ENCODE measurements around the gene LRP5.
A peak's percentile ranks its signal among the peaks of the same experiment; 100 is the strongest.

The LRP5 gene

GRCh38 chr11:68459886-68460740 lies 147.7 kb downstream of the LRP5 start:
- H3K4me3 ChIP-seq (ENCODE audit: low read length), result peak overlapping the region; percentile 90
- DNase-seq (ENCODE audit: low read depth), result peak; percentile 98
- TF ChIP-seq CTCF (IDR thresholded peaks at IDR 0.05; ENCODE audit: insufficient read depth, low read depth, low read length, missing control alignments), result no peak

- TF ChIP-seq CTCF (IDR thresholded peaks at IDR 0.05; ENCODE audit: insufficient read depth, low read depth, low read length, missing control alignments), result no peak
- DNase-seq (ENCODE audit: low read depth), result peak; percentile 50
- peak within 1 kb of the TSS; percentile 90 for H3K4me3 ChIP-seq (ENCODE audit: low read length)
Observed at GRCh38 chr11:68460741-68461574, 148.6 kb downstream of the LRP5 start, which contains the start of gene PPP6R3. Gene PPP6R3, plus strand, starts transcription at chr11:68460752. Its CDS starts 76,913 bp downstream, at chr11:68537665.

GRCh38 chr11:68461575-68461917 lies 149.2 kb downstream of the LRP5 start:
- DNase-seq (ENCODE audit: low read depth), result no peak
- H3K4me3 ChIP-seq (ENCODE audit: low read length), result peak overlapping the region; percentile 89
- no peak for TF ChIP-seq CTCF (IDR thresholded peaks at IDR 0.05; ENCODE audit: insufficient read depth, low read depth, low read length, missing control alignments)

GRCh38 chr11:68463714-68464113 lies 151.3 kb downstream of the LRP5 start:
- no peak overlapping the region for H3K4me3 ChIP-seq (ENCODE audit: low read length)
- no peak for DNase-seq (ENCODE audit: low read depth)
- TF ChIP-seq CTCF (IDR thresholded peaks at IDR 0.05; ENCODE audit: insufficient read depth, low read depth, low read length, missing control alignments), result no peak

GRCh38 chr11:68467201-68467834 lies 154.9 kb downstream of the LRP5 start:
- H3K4me3 ChIP-seq (ENCODE audit: low read length), result no peak overlapping the region
- no peak for DNase-seq (ENCODE audit: low read depth)
- TF ChIP-seq CTCF (IDR thresholded peaks at IDR 0.05; ENCODE audit: insufficient read depth, low read depth, low read length, missing control alignments), result no peak

- TF ChIP-seq CTCF (IDR thresholded peaks at IDR 0.05; ENCODE audit: insufficient read depth, low read depth, low read length, missing control alignments), result no peak
- H3K4me3 ChIP-seq (ENCODE audit: low read length), result no peak overlapping the region
- no peak for DNase-seq (ENCODE audit: low read depth)
Observed at GRCh38 chr11:68468217-68468828, 155.9 kb downstream of the LRP5 start.

All from epithelial cell of esophagus (primary cell).